Skeletal muscle tissue (tissue), 4 donors: ENCODE results near the gene CD9. TPM values are rescaled to one million over a fixed set of nuclear protein-coding genes. Genes with fewer than 3 reads are reported as not detected.

Experiments used
- H3K27ac ChIP-seq: one replicate; pipeline ENCODE4 v1.7.0; 2013; ENCODE audit warnings: mild to moderate bottlenecking, low read depth, low read length, inconsistent platforms
- H3K27me3 ChIP-seq, 3 donors: one replicate each; pipeline ENCODE4 v1.7.0; 2013; ENCODE audit warnings: low read length in 3 of 3; ENCODE audit not compliant: control insufficient read depth in 3 of 3, insufficient read depth in 3 of 3
- H3K36me3 ChIP-seq, 3 donors: one replicate each; pipeline ENCODE4 v1.7.0; 2013; ENCODE audit warnings: low read length in 3 of 3; ENCODE audit not compliant: control insufficient read depth in 3 of 3, insufficient read depth in 3 of 3
- H3K4me1 ChIP-seq, 3 donors: one replicate each; pipeline ENCODE4 v1.7.0; 2013; ENCODE audit warnings: low read length in 3 of 3, mild to moderate bottlenecking in 3 of 3; ENCODE audit not compliant: control insufficient read depth in 3 of 3, insufficient read depth in 3 of 3
- H3K4me3 ChIP-seq, 3 donors: one replicate each; pipeline ENCODE4 v1.7.0; 2013; ENCODE audit warnings: low read length in 3 of 3
- H3K9ac ChIP-seq, 3 donors: one replicate each; pipeline ENCODE4 v1.7.0; 2013; ENCODE audit warnings: low read length in 3 of 3, mild to moderate bottlenecking in 3 of 3, moderate library complexity in 2 of 3, low read depth in 1 of 3
- H3K9me3 ChIP-seq, 3 donors: one replicate each; pipeline ENCODE4 v1.7.0; 2013; ENCODE audit warnings: low read length in 3 of 3; ENCODE audit not compliant: control insufficient read depth in 3 of 3
- total RNA-seq: library from RNA; depleted of rRNA; stranded (reverse); fragments of >200 nt; gene quantifications from one replicate; pipeline ENCODE4 v1.2.3, GENCODE V29; 2014
- donor health status: Osteomylitis.

The CD9 gene
- total RNA-seq, 1 donor from 2014 or later: 62.6 TPM

DNA sequence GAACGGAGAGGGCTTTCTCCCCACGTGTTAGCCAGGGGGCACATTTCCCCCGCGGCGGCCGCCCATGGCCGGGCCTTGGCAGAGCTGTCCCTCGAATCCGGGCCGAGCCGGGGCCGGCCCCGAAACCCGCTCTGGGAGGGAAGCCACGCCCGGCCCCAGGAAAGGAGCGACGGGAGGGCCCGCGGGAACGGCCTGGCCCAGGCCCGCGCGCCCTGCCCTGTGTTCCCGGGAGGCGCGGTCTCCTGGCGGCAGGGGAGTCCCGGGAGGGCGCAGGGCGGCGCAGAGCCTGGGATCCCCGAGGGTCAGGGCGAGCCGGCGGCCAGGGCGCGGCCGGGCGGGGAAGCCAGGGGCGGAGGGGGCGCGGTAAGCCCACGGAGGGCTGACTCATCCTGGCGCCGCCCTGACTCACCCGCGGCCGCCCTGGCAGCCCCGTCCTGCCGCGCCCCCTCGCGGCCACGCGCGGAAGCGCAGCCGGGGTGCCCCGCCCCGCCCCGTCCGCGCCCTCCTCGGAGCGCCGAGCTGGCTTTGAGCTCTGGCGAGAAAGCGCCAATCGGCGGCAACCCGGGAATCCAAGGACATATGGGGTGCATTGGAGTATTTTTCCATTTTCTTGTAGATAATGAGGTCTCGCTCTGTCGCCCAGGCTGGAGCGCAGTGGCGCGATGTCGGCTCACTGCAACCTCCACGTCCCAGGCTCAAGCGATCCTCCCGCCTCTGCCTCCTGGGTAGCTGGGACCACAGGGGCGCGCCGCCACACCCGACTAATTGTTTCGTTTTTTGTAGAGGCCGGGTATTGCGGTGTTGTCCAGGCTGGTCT lies 78.4 kb downstream of the CD9 start:
- H3K36me3 ChIP-seq: no peaks in the 10 kb centered on the region
- H3K9ac ChIP-seq: peak overlapping the region; percentile 74 to 86 (median 85)
- H3K4me3 ChIP-seq: peak overlapping the region; percentile 54 to 67 (median 65)
- H3K9me3 ChIP-seq: no peaks in the 10 kb centered on the region
- peaks cover 26 to 37% (median 35%) of the 10 kb centered on the region in 3 donors for H3K4me1 ChIP-seq
- peak overlapping the region; percentile 84 for H3K27ac ChIP-seq
- H3K27me3 ChIP-seq: no peaks in the 10 kb centered on the region

DNA sequence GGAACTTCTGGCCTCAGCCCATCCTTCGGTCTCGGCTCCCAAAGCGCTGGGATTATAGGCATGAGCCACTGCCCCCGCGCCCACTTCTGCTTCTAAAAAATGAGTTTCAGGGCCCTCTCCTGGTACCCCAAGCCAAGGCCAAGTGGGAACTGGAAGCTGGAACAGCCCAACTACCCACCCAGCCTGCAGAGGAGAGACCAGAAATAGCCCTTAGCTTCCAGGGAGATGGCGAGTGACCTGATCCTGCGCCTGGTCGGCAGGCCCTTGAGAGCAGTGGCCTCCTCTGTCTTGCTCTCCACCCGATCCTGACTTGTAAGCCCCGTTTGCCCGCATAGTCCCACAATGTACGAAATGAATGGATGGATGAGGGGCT lies 79.0 kb downstream of the CD9 start:
- H3K4me1 ChIP-seq: peaks cover 23 to 32% (median 30%) of the 10 kb centered on the region in 3 donors
- no peak overlapping the region for H3K27ac ChIP-seq
- H3K9ac ChIP-seq: peak overlapping the region in 1 of 3 donors; percentile 54
- H3K36me3 ChIP-seq: no peaks in the 10 kb centered on the region
- H3K9me3 ChIP-seq: no peaks in the 10 kb centered on the region
- no peaks in the 10 kb centered on the region for H3K27me3 ChIP-seq
- peak overlapping the region in 2 of 3 donors; percentile 45 to 58 for H3K4me3 ChIP-seq

GRCh38 chr12:6279631-6280030 lies 79.4 kb downstream of the CD9 start:
- Histone ChIP-seq H3K4me3 (no peak overlapping the region), H3K27ac (no peak overlapping the region), H3K27me3 (no peaks in the 10 kb centered on the region), H3K9me3 (no peaks in the 10 kb centered on the region), H3K9ac (peak overlapping the region in 1 of 3 donors; percentile 54), H3K36me3 (no peaks in the 10 kb centered on the region), H3K4me1 (peaks cover 19 to 29% (median 26%) of the 10 kb centered on the region in 3 donors)

DNA sequence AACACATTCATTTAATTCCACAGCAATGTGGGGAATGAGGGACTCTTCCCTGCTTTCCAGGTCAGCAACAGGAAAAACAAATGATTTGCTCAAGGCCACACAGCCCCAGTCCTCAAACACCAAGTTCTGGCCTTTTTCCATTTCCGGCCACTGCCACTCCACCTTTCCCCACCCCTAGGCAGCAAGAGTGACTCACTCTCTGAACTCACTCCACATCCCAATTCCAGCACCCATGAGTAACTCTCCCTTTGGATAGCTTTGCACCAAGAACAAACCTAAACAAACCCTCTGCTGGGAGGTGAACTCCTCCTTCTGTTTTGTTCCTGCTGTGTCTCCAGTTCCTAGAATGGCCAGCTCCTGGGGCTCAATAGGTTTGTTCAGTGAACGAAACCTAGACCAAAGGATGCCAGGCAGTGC lies 79.9 kb downstream of the CD9 start:
- H3K27me3 ChIP-seq: no peaks in the 10 kb centered on the region
- peaks cover 17 to 29% (median 26%) of the 10 kb centered on the region in 3 donors for H3K4me1 ChIP-seq
- no peak overlapping the region for H3K4me3 ChIP-seq
- H3K27ac ChIP-seq: no peak overlapping the region
- peak overlapping the region in 1 of 3 donors; percentile 33 for H3K9ac ChIP-seq
- no peaks in the 10 kb centered on the region for H3K9me3 ChIP-seq
- no peaks in the 10 kb centered on the region for H3K36me3 ChIP-seq

DNA sequence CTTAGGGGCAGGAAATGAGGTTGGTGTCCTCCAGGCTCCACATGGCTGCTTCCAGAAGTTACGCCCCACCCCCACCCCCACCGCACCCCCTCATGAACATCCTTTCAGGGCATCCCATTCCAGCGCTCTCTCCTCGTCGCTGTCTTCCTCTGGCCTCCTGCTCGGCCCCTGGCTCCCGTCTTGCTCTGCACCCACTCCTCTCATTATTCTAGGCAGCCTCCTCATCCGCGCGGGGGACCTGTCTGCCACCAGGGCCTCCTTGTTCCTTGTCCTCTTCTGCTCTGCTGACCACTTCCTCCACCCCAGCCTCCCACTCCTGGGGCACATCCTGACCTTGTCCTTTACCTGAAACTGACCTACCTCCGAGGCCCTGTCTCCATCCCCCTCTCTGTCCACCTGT lies 80.5 kb downstream of the CD9 start:
- Histone ChIP-seq H3K9ac (no peak overlapping the region), H3K27me3 (no peaks in the 10 kb centered on the region), H3K27ac (no peak overlapping the region), H3K4me3 (no peak overlapping the region), H3K36me3 (no peaks in the 10 kb centered on the region), H3K9me3 (no peaks in the 10 kb centered on the region), H3K4me1 (peaks cover 17 to 31% (median 26%) of the 10 kb centered on the region in 3 donors)

DNA sequence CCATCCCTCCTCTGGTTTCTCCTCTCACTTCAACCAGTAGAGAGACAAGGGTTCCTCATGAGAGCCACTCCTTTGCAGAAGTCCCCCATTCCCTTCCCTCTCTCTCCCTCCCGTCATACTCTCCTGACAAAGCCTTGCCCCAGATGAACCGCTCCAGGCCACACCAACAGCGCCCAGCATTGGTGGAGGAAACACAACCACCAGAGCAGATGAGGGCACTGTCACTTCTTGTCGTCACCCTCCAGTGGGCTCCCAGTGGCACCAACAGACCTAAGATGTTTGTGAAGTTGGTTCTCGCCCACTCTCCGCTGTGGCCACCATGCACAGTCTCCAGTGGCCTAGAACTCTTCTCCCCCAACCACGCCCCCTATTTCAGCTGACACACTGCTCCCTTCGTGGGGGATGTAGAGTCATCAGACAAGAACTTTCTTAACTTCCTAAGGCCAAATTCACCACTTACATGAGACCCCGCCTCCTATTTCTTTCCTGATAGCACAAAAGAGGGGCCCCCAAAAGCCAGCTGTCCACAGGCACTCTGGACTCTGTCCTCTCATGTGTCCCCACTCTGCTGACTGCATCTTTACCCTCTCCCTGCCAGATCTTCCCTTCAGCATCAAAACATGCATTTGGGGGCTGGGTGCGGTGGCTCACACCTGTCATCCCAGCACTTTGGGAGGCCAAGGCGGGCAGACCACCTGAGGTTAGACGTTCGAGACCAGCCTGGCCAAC lies 81.0 kb downstream of the CD9 start:
- Histone ChIP-seq H3K27me3 (no peaks in the 10 kb centered on the region), H3K9me3 (no peaks in the 10 kb centered on the region), H3K4me3 (no peak overlapping the region), H3K9ac (no peak overlapping the region), H3K27ac (no peak overlapping the region), H3K36me3 (no peaks in the 10 kb centered on the region), H3K4me1 (peaks cover 17 to 31% (median 26%) of the 10 kb centered on the region in 3 donors)

GRCh38 chr12:6282453-6282840 lies 82.2 kb downstream of the CD9 start:
- H3K9me3 ChIP-seq: no peaks in the 10 kb centered on the region
- H3K27me3 ChIP-seq: no peaks in the 10 kb centered on the region
- no peak overlapping the region for H3K9ac ChIP-seq
- H3K4me1 ChIP-seq: peaks cover 17 to 31% (median 26%) of the 10 kb centered on the region in 3 donors
- H3K27ac ChIP-seq: no peak overlapping the region
- H3K36me3 ChIP-seq: no peaks in the 10 kb centered on the region
- H3K4me3 ChIP-seq: no peak overlapping the region

DNA sequence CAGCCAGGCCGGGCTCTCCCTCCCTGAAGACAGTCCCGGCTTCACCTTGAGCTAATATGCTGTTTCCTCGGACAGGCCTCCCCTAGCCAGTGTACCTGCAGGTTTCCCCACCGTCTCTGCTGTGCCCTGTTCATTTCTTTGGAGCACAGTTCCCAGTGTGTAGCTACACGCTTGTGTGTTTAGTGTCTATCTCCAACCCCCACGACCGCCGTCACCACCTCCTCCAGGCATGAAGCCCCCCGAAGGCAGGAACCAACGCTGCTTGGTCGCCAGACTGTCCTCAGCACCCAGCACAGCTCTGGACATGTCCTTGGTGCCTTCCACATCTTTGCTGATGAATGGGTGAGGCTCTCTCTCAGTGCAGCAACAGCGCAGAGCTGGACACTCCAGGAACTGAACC lies 84.1 kb downstream of the CD9 start:
- no peaks in the 10 kb centered on the region for H3K27me3 ChIP-seq
- H3K27ac ChIP-seq: no peak overlapping the region
- H3K9me3 ChIP-seq: no peaks in the 10 kb centered on the region
- peaks cover 8 to 17% (median 15%) of the 10 kb centered on the region in 3 donors for H3K4me1 ChIP-seq
- H3K4me3 ChIP-seq: no peak overlapping the region
- H3K36me3 ChIP-seq: no peaks in the 10 kb centered on the region
- H3K9ac ChIP-seq: peak overlapping the region in 1 of 3 donors; percentile 16

DNA sequence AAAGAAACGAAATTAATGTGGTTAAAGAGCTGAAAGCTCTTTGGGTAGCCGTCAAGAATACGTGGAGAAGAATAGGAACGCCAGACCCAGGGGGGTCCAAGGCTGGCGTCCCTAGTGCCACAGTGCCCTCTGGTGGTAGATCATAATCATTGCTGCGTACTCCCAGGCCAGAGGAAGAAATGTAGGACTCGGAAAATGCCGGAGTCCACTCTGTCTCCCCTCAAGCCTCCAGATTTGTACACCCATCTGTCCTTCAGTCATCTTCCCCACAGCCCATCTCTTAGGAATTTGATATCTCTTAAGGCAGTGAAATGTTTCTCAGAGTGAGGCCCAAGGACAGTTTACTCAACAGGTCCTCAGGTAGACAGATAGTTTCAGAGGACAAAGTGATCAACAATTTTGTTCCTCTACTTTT lies 84.9 kb downstream of the CD9 start:
- no peak overlapping the region for H3K27ac ChIP-seq
- no peaks in the 10 kb centered on the region for H3K36me3 ChIP-seq
- H3K9me3 ChIP-seq: no peaks in the 10 kb centered on the region
- H3K27me3 ChIP-seq: no peaks in the 10 kb centered on the region
- peaks cover 0 to 9% (median 7%) of the 10 kb centered on the region in 3 donors for H3K4me1 ChIP-seq
- H3K9ac ChIP-seq: no peak overlapping the region
- H3K4me3 ChIP-seq: no peak overlapping the region
